ENCODE data around the gene ARHGEF11.
A peak's percentile ranks its signal among the peaks of the same experiment; 100 is the strongest.

Gene ARHGEF11

DNA sequence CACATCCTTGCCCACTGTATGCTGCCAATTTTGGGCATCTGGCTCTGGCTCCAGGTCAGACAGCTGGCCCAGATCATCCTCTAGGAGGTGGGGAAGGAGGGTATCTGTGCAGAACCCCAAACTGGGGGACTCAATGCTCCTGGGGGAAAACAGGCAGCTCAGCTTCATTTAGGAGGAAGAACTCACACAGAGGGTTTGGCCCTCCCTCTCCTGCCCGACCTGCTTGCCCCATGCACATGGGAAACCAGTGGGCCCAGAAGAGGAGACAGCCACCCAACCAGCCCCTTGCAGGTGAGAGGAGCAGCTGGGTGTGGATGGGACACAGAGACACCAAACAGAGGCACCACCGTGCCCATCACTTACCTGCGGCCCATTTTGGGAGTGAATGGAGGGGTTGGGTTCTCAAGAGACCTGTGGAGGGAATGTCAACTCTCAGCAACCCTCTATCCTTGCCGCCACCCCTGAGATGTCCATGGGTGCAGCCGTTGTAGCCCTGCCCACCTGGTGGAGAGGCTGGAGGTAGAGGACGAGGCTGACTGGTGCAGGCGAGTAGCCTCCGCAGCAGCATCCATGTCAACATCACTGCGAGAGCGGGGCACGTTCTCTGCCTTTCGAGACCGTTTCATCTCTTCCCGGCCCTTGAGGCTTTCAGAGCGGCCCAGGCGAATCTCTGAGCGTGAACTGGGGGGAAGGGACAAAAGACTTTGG lies 97.6 kb downstream of the ARHGEF11 start:
- TF ChIP-seq ZFX (IDR thresholded peaks at IDR 0.05; ENCODE audit: borderline replicate concordance) = no peak
- TF ChIP-seq, protein P1, sequence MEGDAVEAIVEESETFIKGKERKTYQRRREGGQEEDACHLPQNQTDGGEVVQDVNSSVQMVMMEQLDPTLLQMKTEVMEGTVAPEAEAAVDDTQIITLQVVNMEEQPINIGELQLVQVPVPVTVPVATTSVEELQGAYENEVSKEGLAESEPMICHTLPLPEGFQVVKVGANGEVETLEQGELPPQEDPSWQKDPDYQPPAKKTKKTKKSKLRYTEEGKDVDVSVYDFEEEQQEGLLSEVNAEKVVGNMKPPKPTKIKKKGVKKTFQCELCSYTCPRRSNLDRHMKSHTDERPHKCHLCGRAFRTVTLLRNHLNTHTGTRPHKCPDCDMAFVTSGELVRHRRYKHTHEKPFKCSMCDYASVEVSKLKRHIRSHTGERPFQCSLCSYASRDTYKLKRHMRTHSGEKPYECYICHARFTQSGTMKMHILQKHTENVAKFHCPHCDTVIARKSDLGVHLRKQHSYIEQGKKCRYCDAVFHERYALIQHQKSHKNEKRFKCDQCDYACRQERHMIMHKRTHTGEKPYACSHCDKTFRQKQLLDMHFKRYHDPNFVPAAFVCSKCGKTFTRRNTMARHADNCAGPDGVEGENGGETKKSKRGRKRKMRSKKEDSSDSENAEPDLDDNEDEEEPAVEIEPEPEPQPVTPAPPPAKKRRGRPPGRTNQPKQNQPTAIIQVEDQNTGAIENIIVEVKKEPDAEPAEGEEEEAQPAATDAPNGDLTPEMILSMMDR (IDR thresholded peaks at IDR 0.05) = no peak
- H3K27ac ChIP-seq = no peak overlapping the region

DNA sequence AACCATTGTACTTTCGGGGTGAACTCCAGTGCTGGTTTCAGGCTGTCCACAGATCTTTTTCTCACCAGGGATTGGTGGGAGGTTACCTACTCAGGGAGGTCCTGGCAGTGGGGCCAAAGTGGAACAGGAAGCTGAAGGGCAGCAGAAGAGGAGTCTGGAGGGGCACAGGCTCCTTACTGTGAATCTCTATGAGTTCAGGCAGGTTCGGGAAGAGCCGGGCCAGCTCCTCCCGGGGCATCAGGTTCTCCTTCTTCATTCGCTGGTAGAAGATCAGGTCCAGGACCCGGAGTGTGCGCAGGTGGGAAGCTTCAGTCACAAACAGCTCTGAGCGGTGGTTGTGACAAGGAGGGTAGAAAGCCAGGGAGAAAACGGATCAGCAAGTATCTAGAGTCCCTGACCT lies 98.4 kb downstream of the ARHGEF11 start:
- TF ChIP-seq, protein P1 (IDR thresholded peaks at IDR 0.05) = no peak
- TF ChIP-seq ZFX (IDR thresholded peaks at IDR 0.05; ENCODE audit: borderline replicate concordance) = no peak
- H3K27ac ChIP-seq = peak overlapping the region; percentile 25; the same call in 1 of the 2 replicates

DNA sequence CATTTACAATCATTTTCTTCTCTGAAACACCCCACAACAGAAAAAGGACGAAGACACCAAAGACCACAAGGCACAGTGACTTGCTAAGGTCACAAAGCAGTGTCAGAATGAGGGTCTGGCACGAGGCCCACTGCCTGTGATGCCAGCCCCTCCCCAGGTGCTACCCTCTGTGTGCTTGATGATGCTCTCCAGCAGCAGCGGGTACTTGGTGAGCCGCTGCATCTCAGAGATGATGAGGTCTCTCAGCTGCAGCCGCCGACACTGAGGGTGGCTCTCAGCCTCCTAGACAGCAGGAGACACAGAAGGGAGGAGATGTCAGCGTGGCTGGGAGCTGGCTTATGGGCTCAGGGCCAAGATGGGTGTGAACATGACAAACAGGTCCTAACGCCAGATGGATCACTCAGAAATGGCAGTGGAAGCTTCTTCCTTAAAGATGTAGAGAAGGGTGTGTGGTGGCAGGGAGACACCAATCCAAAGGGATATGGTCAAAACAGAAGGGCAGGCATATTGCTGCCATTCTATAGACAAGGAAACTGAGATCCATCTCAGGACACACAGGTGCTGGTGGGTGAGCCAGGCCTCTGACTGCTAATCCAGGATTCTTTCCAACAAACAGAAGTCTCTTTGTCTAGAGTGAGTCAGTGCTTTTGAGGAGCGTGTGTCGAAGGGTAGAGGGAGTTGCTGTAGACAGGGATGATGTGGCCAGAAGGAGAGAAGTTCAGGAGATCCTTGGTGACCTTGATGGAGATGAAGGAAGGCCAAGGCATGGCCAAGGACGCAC lies 99.5 kb downstream of the ARHGEF11 start:
- TF ChIP-seq, protein P1 (IDR thresholded peaks at IDR 0.05) = no peak
- no peak for TF ChIP-seq ZFX (IDR thresholded peaks at IDR 0.05; ENCODE audit: borderline replicate concordance)
- peak overlapping the region; percentile 25; the same call in 1 of the 2 replicates for H3K27ac ChIP-seq

DNA sequence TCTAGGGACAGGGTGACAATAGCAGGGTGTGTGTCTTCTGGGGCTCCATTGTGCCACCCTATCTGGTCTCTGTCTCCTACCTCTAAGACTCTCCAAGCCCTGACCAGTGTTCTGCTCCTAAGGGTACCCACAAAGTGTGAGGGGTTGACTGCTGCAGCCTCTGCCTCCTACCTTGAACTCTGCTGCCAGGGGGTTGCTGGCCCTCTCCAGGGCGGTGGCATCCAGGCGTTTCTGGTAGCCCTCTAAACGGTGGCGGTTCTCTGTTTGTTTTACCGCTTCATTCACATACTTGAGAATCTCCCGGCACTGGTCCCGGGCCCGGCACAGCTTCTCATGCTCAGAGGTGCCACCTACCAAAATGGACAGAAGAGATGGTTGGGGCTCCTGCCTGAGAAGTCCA lies 100.7 kb downstream of the ARHGEF11 start:
- no peak overlapping the region for H3K27ac ChIP-seq
- TF ChIP-seq ZFX (IDR thresholded peaks at IDR 0.05; ENCODE audit: borderline replicate concordance) = no peak
- TF ChIP-seq, protein P1 (IDR thresholded peaks at IDR 0.05) = no peak

DNA sequence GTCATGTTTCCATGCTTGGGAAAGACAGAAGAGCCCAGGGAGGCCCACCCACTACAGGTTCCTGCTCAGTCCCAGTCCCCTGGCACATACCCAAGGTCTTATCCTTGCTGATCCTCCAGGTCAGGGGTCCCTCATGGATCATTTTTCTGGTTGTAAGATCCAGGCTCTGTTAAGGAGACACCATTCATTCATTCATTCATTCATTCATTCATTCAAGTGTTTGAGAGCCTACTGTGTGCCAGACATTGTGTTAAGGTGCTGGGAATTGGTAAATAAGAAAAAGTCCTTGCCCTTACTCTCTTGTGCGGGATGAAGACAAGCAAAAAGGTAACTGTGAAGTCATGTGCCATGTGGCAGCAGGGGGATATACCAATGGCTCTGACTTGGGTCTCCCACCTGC lies 101.3 kb downstream of the ARHGEF11 start:
- H3K27ac ChIP-seq = no peak overlapping the region
- TF ChIP-seq, protein P1 (IDR thresholded peaks at IDR 0.05) = no peak
- TF ChIP-seq ZFX (IDR thresholded peaks at IDR 0.05; ENCODE audit: borderline replicate concordance) = no peak

DNA sequence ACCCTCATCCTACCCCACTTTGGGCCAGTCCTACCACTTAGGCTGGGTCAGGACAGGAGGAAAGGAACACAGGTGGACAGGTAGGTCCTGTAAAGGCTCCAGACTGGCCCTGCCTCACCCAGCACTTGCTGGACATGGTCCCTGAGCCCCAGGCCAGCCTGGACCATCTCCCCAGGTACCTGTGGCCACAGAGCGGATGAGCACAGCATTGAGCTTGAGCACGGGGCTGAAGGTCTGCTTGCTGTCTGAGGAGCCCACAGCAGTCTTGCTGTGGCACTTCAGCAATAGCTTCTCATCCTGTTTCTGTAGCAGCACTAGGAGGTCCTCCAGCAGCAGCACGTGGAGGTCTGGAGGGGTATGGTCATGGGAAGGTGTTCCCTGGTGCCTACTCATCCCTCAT lies 101.8 kb downstream of the ARHGEF11 start:
- no peak for TF ChIP-seq ZFX (IDR thresholded peaks at IDR 0.05; ENCODE audit: borderline replicate concordance)
- TF ChIP-seq, protein P1 (IDR thresholded peaks at IDR 0.05) = no peak

DNA sequence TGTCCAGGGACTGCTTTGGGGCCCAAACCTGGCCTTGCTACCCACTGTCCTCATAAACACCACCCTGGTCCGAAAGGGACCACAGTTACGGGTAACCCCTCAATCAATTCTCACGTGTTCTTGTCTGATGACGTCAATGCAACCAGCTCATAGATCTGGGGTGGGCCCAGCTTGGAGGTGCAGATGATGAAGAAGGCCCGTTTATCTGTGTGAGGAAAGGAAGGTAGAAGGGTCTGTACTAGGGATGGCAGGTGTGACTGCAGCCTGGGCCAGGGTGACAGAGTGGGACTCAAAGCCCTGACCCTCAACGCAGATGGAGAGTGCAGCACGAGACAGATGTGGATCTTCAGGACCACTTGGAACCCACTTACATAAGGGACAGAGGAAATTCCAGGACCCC lies 103.0 kb downstream of the ARHGEF11 start:
- no peak for TF ChIP-seq ZFX (IDR thresholded peaks at IDR 0.05; ENCODE audit: borderline replicate concordance)
- TF ChIP-seq, protein P1 (IDR thresholded peaks at IDR 0.05) = no peak
- H3K27ac ChIP-seq = no peak overlapping the region

More for the DNA sequence above, 101.8 kb downstream of the ARHGEF11 start:
- H3K27ac ChIP-seq = no peak overlapping the region

Measured in 22Rv1 (cell line).